Fibroblast of mammary gland (primary cell): Measurements from ENCODE around the gene F7.
A peak's percentile ranks its signal among the peaks of the same experiment; 100 is the strongest.

Source experiments
- DNase-seq: peaks from one replicate; pipeline ENCODE4 v3.0.0-alpha.2; 2010; ENCODE audit warnings: low read depth
- H3K4me3 ChIP-seq: 2 replicates; pipeline ENCODE4 v1.5.1; 2011; ENCODE audit warnings: low read depth, mild to moderate bottlenecking, low read length, moderate library complexity; ENCODE audit not compliant: control insufficient read depth
- TF ChIP-seq, protein P1 (sequence below): conservative IDR thresholded peaks from 2 replicates; pipeline ENCODE4 v1.5.1; 2011; ENCODE audit warnings: low read depth, low read length, inconsistent platforms; ENCODE audit not compliant: control insufficient read depth, insufficient read depth

The F7 gene

DNA sequence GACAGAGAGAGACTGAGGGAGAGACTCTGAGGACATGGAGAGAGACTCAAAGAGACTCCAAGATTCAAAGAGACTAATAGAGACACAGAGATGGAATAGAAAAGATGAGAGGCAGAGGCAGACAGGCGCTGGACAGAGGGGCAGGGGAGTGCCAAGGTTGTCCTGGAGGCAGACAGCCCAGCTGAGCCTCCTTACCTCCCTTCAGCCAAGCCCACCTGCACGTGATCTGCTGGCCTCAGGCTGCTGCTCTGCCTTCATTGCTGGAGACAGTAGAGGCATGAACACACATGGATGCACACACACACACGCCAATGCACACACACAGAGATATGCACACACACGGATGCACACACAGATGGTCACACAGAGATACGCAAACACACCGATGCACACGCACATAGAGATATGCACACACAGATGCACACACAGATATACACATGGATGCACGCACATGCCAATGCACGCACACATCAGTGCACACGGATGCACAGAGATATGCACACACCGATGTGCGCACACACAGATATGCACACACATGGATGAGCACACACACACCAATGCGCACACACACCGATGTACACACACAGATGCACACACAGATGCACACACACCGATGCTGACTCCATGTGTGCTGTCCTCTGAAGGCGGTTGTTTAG, 13.7 kb downstream of the F7 start:
- DNase-seq = no peak
- TF ChIP-seq, protein P1, sequence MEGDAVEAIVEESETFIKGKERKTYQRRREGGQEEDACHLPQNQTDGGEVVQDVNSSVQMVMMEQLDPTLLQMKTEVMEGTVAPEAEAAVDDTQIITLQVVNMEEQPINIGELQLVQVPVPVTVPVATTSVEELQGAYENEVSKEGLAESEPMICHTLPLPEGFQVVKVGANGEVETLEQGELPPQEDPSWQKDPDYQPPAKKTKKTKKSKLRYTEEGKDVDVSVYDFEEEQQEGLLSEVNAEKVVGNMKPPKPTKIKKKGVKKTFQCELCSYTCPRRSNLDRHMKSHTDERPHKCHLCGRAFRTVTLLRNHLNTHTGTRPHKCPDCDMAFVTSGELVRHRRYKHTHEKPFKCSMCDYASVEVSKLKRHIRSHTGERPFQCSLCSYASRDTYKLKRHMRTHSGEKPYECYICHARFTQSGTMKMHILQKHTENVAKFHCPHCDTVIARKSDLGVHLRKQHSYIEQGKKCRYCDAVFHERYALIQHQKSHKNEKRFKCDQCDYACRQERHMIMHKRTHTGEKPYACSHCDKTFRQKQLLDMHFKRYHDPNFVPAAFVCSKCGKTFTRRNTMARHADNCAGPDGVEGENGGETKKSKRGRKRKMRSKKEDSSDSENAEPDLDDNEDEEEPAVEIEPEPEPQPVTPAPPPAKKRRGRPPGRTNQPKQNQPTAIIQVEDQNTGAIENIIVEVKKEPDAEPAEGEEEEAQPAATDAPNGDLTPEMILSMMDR = no peak
- H3K4me3 ChIP-seq = no peak overlapping the region

DNA sequence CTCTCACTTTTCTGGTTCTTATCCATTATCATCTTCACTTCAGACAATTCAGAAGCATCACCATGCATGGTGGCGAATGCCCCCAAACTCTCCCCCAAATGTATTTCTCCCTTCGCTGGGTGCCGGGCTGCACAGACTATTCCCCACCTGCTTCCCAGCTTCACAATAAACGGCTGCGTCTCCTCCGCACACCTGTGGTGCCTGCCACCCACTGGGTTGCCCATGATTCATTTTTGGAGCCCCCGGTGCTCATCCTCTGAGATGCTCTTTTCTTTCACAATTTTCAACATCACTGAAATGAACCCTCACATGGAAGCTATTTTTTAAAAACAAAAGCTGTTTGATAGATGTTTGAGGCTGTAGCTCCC, 14.2 kb downstream of the F7 start:
- H3K4me3 ChIP-seq = no peak overlapping the region
- TF ChIP-seq, protein P1 = no peak
- no peak for DNase-seq

DNA sequence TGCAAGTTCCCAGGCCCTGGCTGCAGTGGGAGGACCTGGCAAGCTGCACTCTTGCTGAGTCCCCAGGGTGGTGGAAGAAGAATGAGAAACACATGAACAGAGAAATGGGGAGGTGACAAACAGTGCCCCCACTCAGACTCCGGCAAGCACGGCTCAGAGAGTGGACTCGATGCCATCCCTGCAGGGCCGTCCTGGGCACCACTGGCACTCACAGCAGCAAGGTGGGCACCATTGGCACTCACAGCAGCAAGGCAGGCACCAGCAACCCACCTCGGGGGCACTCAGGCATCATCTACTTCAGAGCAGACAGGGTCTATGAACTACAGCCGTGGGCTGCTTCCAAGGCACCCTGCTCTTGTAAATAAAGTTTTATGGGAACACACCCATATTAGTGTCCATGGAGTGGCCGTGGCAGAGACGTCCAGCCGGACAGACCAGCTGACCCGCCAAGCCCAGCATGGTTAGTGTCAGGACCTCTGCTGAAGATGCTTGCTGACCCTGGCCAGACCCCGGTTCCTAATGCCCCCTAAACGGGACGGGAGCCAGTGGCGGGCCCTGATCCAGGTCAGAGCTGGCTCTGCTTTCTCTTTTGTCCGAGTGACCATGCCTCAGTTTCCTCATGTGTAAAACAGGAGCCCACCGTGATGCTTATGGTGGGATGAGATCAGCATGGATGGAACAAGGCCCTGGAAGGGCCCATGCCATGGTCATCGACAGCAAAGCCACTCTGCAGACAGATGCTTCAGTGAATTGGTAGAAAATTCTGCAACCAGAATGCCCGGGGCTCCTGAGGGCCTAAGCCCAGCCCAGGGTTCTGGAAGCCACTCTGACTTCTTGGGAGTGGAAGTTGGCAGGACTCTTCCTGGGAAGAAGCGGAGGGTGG, 14.9 kb downstream of the F7 start:
- no peak for DNase-seq
- H3K4me3 ChIP-seq = no peak overlapping the region

DNA sequence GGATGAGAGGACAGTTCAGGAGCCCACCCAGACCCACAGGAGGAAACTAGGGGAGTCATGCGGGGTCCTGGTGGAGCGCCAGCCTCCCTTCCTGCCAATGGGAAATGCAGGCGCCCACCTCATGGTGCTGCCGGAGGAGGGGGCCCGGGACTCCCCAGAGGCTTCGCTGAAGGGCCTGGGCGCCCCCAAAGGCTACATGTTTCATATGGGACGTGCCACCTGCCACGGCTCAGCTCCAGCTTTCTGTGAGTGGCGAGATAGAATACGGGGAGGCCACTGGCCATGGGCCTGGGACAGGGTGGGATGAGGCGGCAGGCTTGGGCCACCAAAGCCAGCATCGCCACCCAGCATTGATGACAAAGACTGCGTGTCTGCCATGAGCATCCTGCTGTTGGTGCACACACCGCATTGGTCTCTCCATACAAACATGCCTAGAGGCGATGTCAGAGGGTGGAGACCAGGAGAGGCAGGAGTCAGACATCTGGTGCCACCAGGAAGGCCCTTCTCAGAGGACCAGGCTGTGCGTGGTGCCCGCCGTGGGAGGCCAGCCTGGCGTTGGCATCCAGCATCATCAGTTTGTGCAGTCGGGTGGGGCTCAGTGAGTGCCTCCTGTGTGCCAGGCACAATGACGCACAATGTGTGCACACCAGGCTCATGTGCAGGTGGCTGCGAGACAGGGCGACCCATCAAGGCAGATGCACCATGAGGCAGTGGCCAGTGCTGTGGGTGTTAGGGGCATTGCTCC, 15.8 kb downstream of the F7 start:
- no peak overlapping the region for H3K4me3 ChIP-seq
- TF ChIP-seq, protein P1 = no peak
- no peak for DNase-seq

More for the DNA sequence above, 14.9 kb downstream of the F7 start:
- TF ChIP-seq, protein P1 = no peak

DNA sequence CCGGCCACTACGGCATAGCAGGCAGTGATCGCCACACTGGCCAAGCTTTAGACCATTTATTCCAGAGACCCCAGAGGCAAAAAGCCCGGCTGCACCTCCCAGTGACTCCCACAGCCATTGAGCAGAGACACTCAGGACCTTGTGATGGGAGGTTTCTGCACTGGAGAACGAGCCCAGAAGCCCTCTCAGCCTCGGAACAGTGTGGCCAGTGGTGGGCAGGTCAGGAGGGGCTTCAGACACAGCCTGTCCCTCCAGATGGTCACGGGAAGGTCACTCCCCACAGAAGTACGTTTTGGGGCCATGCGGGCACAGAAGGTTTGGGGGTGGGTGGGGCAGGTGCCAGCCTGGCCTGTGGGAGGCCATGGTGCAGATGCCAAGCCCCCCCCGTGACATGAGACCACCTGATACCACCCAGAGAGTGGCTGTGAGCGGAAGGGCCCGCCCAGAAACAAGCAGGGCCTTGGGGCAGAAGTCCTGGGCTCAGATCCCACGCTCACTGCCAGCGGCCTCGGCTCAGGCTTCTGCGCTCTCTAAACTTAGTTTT, 16.4 kb downstream of the F7 start:
- DNase-seq = no peak
- H3K4me3 ChIP-seq = no peak overlapping the region
- TF ChIP-seq, protein P1 = no peak

DNA sequence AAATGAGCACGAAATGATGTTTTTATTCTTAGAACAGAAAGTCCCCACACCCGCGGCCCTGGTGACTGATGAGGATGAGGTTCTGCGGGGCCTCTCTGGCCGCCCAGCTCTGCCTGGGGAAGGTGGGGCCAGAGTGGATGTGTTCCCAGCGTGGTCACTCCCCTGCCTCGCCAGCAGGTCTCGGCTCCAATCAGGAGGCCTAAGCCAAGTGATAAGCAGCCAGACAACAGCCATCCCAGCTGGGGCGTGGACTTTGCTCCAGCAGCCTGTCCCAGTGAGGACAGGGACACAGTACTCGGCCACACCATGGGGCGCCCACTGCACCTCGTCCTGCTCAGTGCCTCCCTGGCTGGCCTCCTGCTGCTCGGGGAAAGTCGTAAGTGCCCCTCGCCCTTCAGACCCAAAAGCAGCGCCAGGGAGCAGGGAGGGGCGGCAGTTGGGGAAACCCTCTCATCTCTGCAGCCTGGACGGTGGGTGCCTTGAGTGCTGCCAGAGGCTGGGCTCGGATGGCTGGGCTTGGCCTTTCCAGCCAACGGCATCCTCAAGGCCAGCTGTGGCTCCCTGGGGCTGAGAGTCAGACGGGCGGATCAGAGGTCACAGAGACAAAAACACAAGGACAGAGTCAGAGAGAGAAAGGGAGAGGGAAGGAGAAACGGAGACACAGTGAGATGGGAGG, 17.1 kb downstream of the F7 start, which contains the start of gene F10:
F10 (plus strand) TSS at position 250 of the 676 bp plus-strand sequence; CDS start at position 307, 57 bp downstream.
- TF ChIP-seq, protein P1 = no peak
- peak within 1 kb of the TSS; percentile 16 for H3K4me3 ChIP-seq
- DNase-seq = peak; percentile 63
